K562 treated with DMSO at 1 percent for 48 hours (cell line): ENCODE data around the gene DLK1. TPM values are rescaled to one million over a fixed set of nuclear protein-coding genes. Genes with fewer than 3 reads are reported as not detected.

Experiments used
- total RNA-seq: library from RNA; unstranded; fragments of 300-600 nt; gene quantifications from 2 replicates; pipeline ENCODE4 v1.2.3, GENCODE V29; 2022; ENCODE audit warnings: low replicate concordance; ENCODE audit errors: extremely low read depth

The DLK1 gene
- not detected in 2 replicates for total RNA-seq

DNA sequence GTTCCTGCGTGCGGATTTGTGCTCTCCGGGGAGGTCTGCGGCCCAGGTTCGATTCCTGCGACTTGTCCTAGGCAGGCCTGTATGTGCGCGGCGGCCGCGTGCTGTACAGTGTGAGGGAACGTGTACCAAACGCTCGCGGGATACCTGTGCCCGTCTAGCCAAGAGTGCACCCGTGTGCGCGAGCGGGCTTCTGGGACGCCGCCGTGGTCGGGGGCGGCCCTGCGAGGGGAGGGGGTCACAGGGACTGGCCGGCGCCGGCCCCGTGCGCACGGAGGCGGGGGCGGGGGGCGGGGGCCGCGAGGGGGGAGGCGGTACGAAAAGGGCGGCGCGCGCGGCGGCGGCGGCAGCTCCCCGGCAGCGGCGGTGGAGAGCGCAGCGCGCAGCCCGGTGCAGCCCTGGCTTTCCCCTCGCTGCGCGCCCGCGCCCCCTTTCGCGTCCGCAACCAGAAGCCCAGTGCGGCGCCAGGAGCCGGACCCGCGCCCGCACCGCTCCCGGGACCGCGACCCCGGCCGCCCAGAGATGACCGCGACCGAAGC, at the start of gene DLK1:
Gene DLK1 (plus strand): TSS at position 343 of the 536 bp plus-strand sequence. CDS start 177 bp downstream, at position 520.

Other genes with a start within 250 kb of the DLK1 start
- gene BEGAIN, start 139.5 kb upstream of the DLK1 start, total RNA-seq, result not detected in 2 replicates
- not detected in 2 replicates for gene MEG3, start 99.2 kb downstream of the DLK1 start, total RNA-seq
- gene RTL1, start 176.8 kb downstream of the DLK1 start, total RNA-seq, result not detected in 2 replicates